ENCODE results near the gene RAPGEF5. TPM values are rescaled to one million over a fixed set of nuclear protein-coding genes. Genes with fewer than 3 reads are reported as not detected.
"Not testable (repeated sequence)": the region's sequence is repeated elsewhere in the genome, so short reads cannot be mapped to it uniquely, and the experiment has no call there.

Gene RAPGEF5
- total and polyA plus RNA-seq, 2 experiments from 2014 or later: 0.11 to 0.86 TPM

DNA sequence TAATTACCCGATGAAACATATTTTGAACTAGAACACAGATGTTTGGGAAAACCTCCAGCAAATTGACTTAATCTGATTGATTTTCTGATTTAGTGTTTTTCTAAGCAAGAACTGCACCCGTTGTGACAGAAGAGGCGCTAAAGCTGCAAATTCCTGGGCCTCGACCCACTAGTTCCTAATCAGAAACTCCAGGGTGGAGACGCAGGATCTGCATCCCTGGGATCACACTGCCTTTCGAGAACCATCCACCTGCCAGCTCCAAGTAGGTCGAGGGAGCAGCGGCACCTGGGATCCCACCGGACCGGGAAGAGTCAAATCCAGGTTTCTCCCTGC is 274.4 kb downstream of the RAPGEF5 start:
- H3K9ac ChIP-seq: peak overlapping the region; percentile 81
- H3K9me2 ChIP-seq (ENCODE audit: insufficient read depth): no peaks in the 10 kb centered on the region
- H3K9me3 ChIP-seq (ENCODE audit: low read depth): no peaks in the 10 kb centered on the region
- no peaks in the 10 kb centered on the region for H3K79me2 ChIP-seq (ENCODE audit: insufficient read depth)
- in situ Hi-C loops (cut with MboI): no loop called here
- no peaks in the 10 kb centered on the region for H3F3A ChIP-seq (ENCODE audit: insufficient read depth)
- peak overlapping the region; percentile 93 for H3K4me2 ChIP-seq (ENCODE audit: unreplicated experiment)
- no peak for DNase-seq
- H3K27ac ChIP-seq: no peak overlapping the region
- 0 out of 2 replicates have a peak, but pooled peaks cover under 1% of the 10 kb centered on the region for H3K27me3 ChIP-seq (replicated peaks; ENCODE audit: insufficient read depth)
- H4K20me1 ChIP-seq (ENCODE audit: insufficient read depth): no peaks in the 10 kb centered on the region
- H3K36me3 ChIP-seq (ENCODE audit: low read depth): no peaks in the 10 kb centered on the region
- WGBS, 2 experiments (ENCODE audit: low coverage in 1 of 2, low lambda C conversion rate in 2 of 2, missing lambda C conversion rate in 2 of 2): 0 to 2% methylated on average over 10 of the region's 10 CpGs
- peak overlapping the region; percentile 92 for H2AFZ ChIP-seq
- TF ChIP-seq EZH2phosphoT487 (IDR thresholded peaks at IDR 0.05; ENCODE audit: insufficient read depth, low read depth) (no peak), EZH2 (IDR thresholded peaks at IDR 0.05; ENCODE audit: insufficient read depth, poor library complexity, severe bottlenecking) (no peak)
- H3K4me3 ChIP-seq: peak overlapping the region; percentile 75
- H3K4me1 ChIP-seq (ENCODE audit: insufficient read depth): no peaks in the 10 kb centered on the region

DNA sequence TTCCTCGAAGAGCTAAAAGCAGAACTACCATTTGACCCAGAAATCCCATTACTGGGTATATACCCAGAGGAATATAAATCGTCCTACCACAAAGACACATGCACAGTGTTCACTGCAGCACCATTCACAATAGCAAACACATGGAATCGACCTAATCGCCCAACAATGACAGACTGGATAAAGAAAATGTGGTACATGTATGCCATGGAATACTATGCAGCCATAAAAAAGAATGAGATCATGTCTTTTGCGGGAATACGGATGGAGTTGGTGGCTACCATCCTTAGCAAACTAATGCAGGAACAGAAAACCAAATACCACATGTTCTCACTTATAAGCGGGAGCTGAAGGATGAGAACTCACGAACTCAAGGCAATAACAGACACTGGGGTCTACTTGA is 276.7 kb downstream of the RAPGEF5 start:
- in situ Hi-C loops (cut with MboI); H3K9me2 ChIP-seq (ENCODE audit: insufficient read depth); H3K9me3 ChIP-seq (ENCODE audit: low read depth); H3K27me3 ChIP-seq (replicated peaks; ENCODE audit: insufficient read depth); H3K4me3 ChIP-seq; H4K20me1 ChIP-seq (ENCODE audit: insufficient read depth); H3K4me2 ChIP-seq (ENCODE audit: unreplicated experiment); DNase-seq; H3K4me1 ChIP-seq (ENCODE audit: insufficient read depth); H3F3A ChIP-seq (ENCODE audit: insufficient read depth); H2AFZ ChIP-seq; H3K36me3 ChIP-seq (ENCODE audit: low read depth); H3K9ac ChIP-seq; H3K27ac ChIP-seq; H3K79me2 ChIP-seq (ENCODE audit: insufficient read depth): not testable (repeated sequence)
- WGBS, 2 experiments (ENCODE audit: low coverage in 1 of 2, low lambda C conversion rate in 2 of 2, missing lambda C conversion rate in 2 of 2): 50 to 51% methylated on average over 8 of the region's 8 CpGs

DNA sequence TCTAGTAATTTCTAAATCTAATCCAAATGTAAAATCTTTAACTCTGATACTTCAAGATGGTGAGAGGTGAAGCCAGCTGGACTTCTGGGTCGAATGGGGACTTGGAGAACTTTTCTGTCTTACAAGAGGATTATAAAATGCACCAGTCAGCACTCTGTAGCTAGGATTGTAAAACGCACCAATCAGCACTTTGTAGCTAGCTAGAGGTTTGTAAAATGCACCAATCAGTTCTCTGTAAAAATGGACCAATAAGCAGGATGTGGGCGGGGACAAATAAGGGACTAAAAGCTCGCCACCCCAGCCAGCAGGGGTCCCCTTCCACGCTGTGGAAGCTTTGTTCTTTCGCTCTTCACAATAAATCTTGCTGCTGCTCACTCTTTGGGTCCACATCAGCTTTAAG is 278.1 kb downstream of the RAPGEF5 start:
- H3K4me2 ChIP-seq (ENCODE audit: unreplicated experiment); H4K20me1 ChIP-seq (ENCODE audit: insufficient read depth); H3K9ac ChIP-seq; H3K9me2 ChIP-seq (ENCODE audit: insufficient read depth); H3K4me1 ChIP-seq (ENCODE audit: insufficient read depth); H3K9me3 ChIP-seq (ENCODE audit: low read depth); H3K79me2 ChIP-seq (ENCODE audit: insufficient read depth); H3K36me3 ChIP-seq (ENCODE audit: low read depth); H3K27ac ChIP-seq; in situ Hi-C loops (cut with MboI); H3K4me3 ChIP-seq; H2AFZ ChIP-seq; DNase-seq; H3F3A ChIP-seq (ENCODE audit: insufficient read depth): not testable (repeated sequence)
- WGBS, 2 experiments (ENCODE audit: low coverage in 1 of 2, low lambda C conversion rate in 2 of 2, missing lambda C conversion rate in 2 of 2): 23 to 34% methylated on average over 6 of the region's 6 CpGs
- H3K27me3 ChIP-seq (replicated peaks; ENCODE audit: insufficient read depth): peaks cover 13% of the 10 kb centered on the region

DNA sequence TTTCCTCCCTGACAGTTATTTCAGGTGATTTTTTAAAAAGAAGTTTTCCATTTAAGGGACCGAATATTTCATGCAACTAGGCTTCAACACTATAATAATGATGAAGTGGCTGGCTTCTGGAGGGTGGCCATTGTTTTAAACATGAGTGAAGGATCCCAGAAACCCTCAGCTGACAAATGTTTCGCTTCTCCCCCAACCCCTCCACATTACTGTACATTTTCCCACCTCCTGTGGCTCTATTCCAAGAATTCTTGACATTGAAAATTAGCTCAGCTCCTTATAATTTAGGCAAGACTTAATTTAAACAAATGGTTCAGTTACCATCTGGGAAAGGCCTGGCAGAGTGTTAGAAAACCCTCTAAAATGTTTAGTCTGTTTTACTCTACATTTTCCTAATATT is 281.4 kb downstream of the RAPGEF5 start:
- TF ChIP-seq EZH2 (IDR thresholded peaks at IDR 0.05; ENCODE audit: insufficient read depth, poor library complexity, severe bottlenecking): no peak
- no peak for TF ChIP-seq EZH2phosphoT487 (IDR thresholded peaks at IDR 0.05; ENCODE audit: insufficient read depth, low read depth)
- H3K36me3 ChIP-seq (ENCODE audit: low read depth): no peaks in the 10 kb centered on the region
- in situ Hi-C loops (cut with MboI): no loop called here
- no peaks in the 10 kb centered on the region for H3F3A ChIP-seq (ENCODE audit: insufficient read depth)
- H3K27ac ChIP-seq: no peak overlapping the region
- 30 to 40% methylated on average over 2 of the region's 2 CpGs for WGBS, 2 experiments (ENCODE audit: low coverage in 1 of 2, low lambda C conversion rate in 2 of 2, missing lambda C conversion rate in 2 of 2)
- no peaks in the 10 kb centered on the region for H3K79me2 ChIP-seq (ENCODE audit: insufficient read depth)
- no peaks in the 10 kb centered on the region for H3K4me1 ChIP-seq (ENCODE audit: insufficient read depth)
- H3K9ac ChIP-seq: no peak overlapping the region
- H3K4me2 ChIP-seq (ENCODE audit: unreplicated experiment): no peak overlapping the region
- no peak overlapping the region for H3K4me3 ChIP-seq
- H4K20me1 ChIP-seq (ENCODE audit: insufficient read depth): no peaks in the 10 kb centered on the region
- no peaks in the 10 kb centered on the region for H3K9me2 ChIP-seq (ENCODE audit: insufficient read depth)
- no peak overlapping the region for H2AFZ ChIP-seq
- no peak for DNase-seq
- H3K9me3 ChIP-seq (ENCODE audit: low read depth): no peaks in the 10 kb centered on the region
- peaks cover 13% of the 10 kb centered on the region for H3K27me3 ChIP-seq (replicated peaks; ENCODE audit: insufficient read depth)

DNA sequence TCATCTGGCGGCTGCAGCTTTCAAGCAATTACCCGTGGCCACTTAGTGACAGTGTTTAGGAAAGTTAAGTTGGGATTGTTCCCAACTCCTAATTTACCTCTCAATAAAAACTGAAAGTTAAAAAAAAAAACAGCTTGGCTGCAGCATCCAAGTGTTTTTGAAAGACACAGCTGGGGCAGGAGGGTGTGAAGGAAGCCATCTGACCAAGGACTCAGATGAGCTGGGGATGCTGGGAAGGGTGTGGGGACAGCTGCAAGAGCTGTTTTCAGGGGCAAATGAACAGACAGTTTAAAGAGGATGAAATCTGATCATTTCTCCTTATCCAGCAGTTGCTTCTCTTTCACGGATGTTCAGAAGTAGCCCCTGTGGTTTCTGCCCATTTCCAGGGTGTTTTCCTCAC is 282.1 kb downstream of the RAPGEF5 start:
- no peak for DNase-seq
- 47 to 52% methylated on average over 3 of the region's 3 CpGs for WGBS, 2 experiments (ENCODE audit: low coverage in 1 of 2, low lambda C conversion rate in 2 of 2, missing lambda C conversion rate in 2 of 2)

More for the DNA sequence above, 282.1 kb downstream of the RAPGEF5 start:
- Histone ChIP-seq H2AFZ (no peak overlapping the region), H3K79me2 (ENCODE audit: insufficient read depth) (no peaks in the 10 kb centered on the region), H3K27ac (no peak overlapping the region), H3K4me3 (no peak overlapping the region), H3F3A (ENCODE audit: insufficient read depth) (no peaks in the 10 kb centered on the region), H3K9me2 (ENCODE audit: insufficient read depth) (no peaks in the 10 kb centered on the region), H3K4me2 (ENCODE audit: unreplicated experiment) (no peak overlapping the region), H3K9ac (no peak overlapping the region), H4K20me1 (ENCODE audit: insufficient read depth) (no peaks in the 10 kb centered on the region), H3K27me3 (replicated peaks; ENCODE audit: insufficient read depth) (peaks cover 13% of the 10 kb centered on the region), H3K9me3 (ENCODE audit: low read depth) (no peaks in the 10 kb centered on the region), H3K4me1 (ENCODE audit: insufficient read depth) (no peaks in the 10 kb centered on the region), H3K36me3 (ENCODE audit: low read depth) (no peaks in the 10 kb centered on the region)
- no peak for TF ChIP-seq EZH2 (IDR thresholded peaks at IDR 0.05; ENCODE audit: insufficient read depth, poor library complexity, severe bottlenecking)
- no peak for TF ChIP-seq EZH2phosphoT487 (IDR thresholded peaks at IDR 0.05; ENCODE audit: insufficient read depth, low read depth)
- in situ Hi-C loops (cut with MboI): no loop called here

Small RNAs within 50 kb of the gene (small RNA-seq; reads per million reads assigned to genes)
- gene RNA5SP227 (ENCODE audit: low read depth, low replicate concordance): not detected

Other genes with a start within 250 kb of the RAPGEF5 start
- gene STEAP1B, start 143.0 kb upstream of the RAPGEF5 start, total RNA-seq (2014; rRNA removed; shearing (Covaris generic)): 31.6 and 45.1 TPM in 2 replicates
- gene STEAP1B, start 143.0 kb upstream of the RAPGEF5 start, polyA plus RNA-seq (2016; fragmentation: Nextera tagmentation; extraction: Ambion mirVana): 24.9 and 27.7 TPM in 2 replicates